Activated effector memory CD4-positive, alpha-beta T cell treated with anti-CD3 and anti-CD28 coated beads, Interleukin-2, amount 50 U/mL, for 16 hours (primary cell): ENCODE results near the gene RIMBP3B.
"Not testable (repeated sequence)": the region's sequence is repeated elsewhere in the genome, so short reads cannot be mapped to it uniquely, and the experiment has no call there.

Experiments
- DNase-seq: peaks from one replicate; pipeline ENCODE4 v3.0.0-alpha.2; 2020

Gene RIMBP3B

DNA sequence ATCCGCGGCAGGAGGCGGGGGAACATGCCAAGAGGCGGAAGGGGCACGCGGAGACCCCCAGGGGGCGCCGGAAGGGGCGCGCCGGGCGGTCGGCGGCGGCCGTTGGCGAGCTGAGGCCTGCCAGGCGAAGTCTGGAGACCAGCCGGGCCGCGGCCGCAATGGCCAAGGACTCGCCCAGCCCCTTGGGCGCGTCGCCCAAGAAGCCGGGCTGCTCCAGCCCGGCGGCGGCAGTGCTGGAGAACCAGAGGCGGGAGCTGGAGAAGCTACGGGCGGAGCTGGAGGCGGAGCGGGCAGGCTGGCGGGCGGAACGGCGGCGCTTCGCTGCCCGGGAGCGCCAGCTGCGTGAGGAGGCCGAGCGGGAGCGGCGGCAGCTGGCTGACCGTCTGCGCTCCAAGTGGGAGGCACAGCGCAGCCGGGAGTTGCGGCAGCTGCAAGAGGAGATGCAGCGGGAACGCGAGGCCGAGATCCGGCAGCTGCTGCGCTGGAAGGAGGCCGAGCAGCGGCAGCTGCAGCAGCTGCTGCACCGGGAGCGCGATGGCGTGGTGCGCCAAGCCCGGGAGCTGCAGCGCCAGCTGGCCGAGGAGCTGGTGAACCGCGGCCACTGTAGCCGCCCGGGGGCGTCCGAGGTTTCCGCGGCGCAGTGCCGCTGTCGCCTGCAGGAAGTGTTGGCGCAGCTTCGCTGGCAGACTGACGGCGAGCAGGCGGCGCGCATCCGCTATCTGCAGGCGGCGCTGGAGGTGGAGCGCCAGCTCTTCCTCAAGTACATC is at the start of gene RIMBP3B:
Gene RIMBP3B, plus strand, starts transcription at position 51 of the 767 bp plus-strand sequence. Its CDS starts 108 bp downstream, at position 159.
- DNase-seq: not testable (repeated sequence)

DNA sequence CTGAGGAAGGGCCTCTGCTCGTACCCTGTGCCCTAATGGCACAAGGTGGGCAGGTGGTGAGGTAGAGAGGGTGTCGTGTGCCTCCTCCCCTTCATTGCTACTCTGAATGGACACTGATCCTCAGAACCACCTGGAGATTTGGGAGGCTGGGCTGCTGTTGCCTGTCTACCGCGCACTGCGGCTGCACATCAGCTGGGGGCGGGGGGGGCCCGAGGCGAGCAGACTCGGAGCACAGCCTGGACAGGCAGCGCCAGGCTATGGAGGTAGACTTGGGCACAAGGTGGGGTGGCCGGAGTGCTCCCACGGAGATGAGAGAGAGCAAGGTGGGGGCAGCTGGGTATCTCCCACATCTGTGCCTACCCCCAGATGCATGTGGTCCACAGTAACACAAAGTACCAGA is 26.0 kb upstream of the RIMBP3B start:
- DNase-seq: not testable (repeated sequence)

DNA sequence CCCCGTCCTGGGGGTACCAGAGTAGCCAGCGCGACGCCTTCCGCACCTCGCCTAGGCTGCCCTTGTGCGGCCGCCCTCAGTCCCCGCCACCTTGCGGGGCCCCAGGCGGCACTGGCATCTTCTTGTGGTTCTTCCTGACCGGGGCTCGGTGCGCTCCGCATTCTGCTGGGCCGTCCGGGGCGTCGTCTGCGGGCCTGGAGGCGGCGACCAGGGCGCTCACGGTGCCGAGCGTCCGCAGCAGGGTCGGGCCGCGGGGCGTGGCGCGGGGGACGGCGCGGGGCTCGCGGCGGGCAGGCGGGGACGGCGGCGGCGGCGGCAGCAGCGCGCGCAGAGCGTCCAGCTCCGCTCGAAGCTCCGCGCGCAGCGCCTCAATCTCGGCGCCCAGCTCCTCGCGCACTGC is 23.0 kb upstream of the RIMBP3B start:
- not testable (repeated sequence) for DNase-seq

DNA sequence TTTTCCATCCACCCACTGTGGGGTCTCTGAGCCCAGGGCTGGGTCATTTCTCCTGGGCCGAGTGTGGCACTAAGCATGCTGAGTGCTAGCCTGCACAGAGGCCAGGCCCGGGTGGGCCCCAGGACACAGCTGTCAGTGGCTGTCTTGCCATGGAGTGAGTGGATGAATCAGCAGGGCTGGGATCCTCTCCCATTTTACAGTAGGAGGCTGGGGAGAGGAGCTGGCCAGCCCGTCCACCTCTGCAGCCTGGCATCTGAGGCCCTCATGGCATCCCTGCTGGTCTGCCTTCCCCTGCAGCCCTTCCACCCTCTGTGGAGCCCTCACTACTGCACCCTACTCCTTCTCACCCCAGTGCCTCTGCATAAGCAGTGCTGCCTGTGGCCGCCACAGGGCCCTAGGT is 21.1 kb upstream of the RIMBP3B start:
- not testable (repeated sequence) for DNase-seq

- not testable (repeated sequence) for DNase-seq
Measured at GRCh38 chr22:21363061-21363460, 20.5 kb upstream of the RIMBP3B start.

DNA sequence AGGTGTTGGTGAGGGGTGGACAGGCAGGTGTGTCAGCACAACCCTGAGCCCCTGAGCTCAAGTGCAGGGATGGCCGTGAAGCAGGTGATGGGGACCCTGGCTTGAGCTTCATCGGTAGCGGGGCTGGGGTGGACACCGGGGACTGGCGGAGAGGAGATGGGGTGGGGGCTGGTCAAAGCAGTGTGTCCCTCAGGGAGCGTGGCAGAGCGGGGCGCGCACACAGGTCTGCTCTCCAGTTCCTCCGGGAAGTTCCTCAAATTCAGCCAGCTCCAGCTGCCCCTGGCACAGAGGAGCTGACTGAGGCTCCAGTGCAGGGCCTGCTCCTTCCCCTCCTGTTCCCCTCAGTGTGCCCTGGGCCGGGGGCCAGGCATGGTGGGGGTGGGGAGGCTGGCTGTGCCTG is 19.7 kb upstream of the RIMBP3B start:
- not testable (repeated sequence) for DNase-seq

GRCh38 chr22:21364362-21364761 is 19.2 kb upstream of the RIMBP3B start:
- DNase-seq: not testable (repeated sequence)

DNA sequence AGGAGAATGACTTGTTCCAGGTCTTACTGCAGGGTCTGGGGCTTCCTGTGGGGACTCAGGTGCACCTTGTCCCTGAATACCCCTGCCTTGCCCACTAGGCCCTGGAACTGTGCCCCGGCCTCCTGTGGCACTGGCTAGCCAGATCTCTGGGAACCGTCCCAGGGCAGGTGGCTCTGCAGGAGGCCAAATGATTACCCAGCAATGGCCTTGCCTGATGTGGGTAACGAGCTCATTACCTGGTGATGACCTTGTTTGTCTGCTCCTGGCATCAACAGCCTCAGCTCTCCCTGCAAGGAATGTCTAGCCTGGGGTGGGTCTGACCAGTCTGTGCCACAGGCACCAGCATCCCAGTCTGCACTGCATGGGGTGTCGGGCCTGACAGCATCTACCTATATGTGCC is 18.2 kb upstream of the RIMBP3B start:
- DNase-seq: not testable (repeated sequence)

- not testable (repeated sequence) for DNase-seq
Measured at GRCh38 chr22:21368603-21369310, 14.8 kb upstream of the RIMBP3B start.

DNA sequence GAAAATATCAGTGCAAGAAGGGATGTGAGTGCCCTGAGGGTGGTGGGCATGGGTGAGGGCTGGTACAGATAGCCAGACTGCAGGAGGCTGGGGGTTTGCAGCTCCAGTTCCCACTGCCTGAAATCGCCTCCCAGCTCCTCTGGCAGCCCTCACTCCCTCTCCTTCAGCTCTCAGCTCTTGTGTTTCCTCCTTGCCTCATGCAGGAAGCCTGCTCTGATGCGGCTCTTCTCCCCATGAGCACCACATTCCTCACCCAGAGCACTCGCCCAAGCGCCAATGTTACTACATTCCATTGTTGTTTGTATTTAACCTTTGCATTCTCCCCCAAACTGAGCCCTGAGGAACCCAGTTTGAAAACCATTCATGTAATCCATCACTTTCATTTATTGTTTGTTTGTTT is 7.7 kb upstream of the RIMBP3B start:
- not testable (repeated sequence) for DNase-seq

- not testable (repeated sequence) for DNase-seq
Measured at GRCh38 chr22:21384468-21385357, 1.2 kb downstream of the RIMBP3B start.

GRCh38 chr22:21389480-21389879 is 5.9 kb downstream of the RIMBP3B start:
- not testable (repeated sequence) for DNase-seq

DNA sequence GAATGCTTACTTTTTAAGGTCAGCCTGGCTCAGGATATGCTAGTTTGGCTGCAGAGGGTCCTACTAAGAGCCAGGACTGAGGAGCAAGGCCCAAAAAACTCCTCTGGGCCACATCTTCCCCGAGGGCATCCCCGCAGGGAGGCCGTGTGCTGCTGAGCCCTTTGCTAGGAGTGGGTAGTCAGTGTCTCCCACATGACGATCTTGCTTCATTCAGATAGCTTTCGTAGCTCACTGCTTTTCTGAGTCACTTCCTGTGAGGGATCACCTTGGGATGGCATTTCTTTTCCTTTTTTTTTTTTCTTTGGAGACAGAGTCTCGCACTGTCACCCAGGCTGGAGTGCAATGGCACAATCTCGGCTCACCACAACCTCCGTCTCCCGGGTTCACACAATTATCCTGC is 6.5 kb downstream of the RIMBP3B start:
- not testable (repeated sequence) for DNase-seq

DNA sequence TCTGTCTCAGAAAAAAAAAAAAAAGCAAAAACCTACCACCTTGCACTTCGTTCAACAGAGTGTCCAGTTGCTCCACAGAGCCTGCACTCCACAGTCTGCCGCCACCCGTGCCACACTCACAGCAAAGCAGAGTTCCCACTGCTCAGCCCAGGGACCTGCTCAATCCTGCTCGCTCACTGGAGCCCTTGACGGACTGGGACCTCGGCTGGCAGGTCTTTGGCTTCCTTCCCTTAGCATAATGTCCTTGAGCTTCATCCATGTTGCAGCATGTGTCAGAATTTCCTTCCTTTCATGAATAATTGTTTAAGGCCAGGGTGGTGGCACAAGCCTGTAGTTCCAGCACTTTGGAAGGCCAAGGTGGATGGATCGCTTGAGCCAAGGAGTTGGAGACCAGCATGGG is 11.1 kb downstream of the RIMBP3B start:
- not testable (repeated sequence) for DNase-seq

DNA sequence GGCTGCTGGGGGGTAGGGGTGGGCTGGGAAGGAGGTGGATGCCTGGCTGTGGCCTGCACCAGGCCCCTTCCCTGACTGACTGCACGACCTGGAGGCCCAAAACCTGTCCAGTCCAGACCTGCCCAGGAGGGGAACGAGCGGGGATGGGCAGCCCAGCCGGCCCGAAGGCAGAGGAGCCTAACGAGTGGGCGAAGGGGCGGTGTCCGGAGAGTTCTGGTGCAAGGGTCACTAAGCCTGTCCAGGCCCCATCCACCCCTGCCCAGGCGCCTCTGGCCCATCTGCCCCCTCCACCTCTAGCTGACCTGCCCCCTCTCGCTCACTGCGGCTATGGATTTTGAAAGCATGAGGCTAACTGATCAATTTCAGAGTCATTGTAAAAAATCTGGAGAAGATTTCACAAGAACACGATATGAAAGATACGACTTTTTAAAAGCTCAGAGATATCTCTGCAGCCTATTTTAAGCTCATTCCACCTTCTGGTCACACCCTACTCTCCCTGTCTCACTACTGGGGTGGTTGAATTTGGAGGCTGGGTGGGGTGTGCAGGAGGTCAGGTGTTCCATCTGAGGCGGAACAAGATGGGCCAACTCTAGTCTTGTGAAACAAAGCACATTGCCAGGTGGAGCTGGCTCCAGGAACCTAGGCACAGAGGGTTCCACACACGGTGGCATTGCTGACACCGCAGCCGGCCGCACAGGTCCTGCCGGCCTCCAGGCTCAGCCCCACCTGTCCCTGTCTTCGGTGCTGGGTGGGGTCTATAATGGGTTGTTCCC is 17.8 kb downstream of the RIMBP3B start:
- not testable (repeated sequence) for DNase-seq

DNA sequence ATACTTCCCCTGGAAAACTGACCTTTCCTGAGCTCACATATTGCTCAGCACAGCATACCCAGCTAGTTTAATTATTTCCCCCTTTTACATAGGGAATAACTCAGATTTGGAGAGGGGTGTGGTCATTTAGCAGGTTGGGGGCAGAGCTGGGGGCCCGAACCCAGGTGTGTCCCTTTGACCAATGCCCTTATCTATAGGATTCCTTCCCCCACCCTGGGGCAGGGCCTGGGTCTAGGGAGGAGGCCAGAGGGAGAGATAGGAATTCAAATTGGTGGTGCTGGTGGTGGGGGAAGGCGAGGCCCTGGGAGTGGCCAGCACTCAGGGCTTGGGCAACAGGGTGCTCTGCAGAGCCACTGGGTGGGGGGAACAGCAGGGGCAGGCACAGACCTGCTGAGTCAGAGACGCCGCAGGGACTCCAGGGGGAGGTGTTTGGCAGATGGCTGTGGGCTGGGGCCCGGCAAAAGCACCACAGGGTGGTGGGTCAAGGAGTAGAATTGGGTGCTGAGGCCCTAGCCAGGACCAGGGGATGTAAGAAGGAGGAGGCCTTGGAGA is 19.3 kb downstream of the RIMBP3B start:
- DNase-seq: not testable (repeated sequence)

- not testable (repeated sequence) for DNase-seq
Measured at GRCh38 chr22:21407139-21407538, 23.6 kb downstream of the RIMBP3B start.

GRCh38 chr22:21407792-21408191 is 24.2 kb downstream of the RIMBP3B start:
- DNase-seq: not testable (repeated sequence)

DNA sequence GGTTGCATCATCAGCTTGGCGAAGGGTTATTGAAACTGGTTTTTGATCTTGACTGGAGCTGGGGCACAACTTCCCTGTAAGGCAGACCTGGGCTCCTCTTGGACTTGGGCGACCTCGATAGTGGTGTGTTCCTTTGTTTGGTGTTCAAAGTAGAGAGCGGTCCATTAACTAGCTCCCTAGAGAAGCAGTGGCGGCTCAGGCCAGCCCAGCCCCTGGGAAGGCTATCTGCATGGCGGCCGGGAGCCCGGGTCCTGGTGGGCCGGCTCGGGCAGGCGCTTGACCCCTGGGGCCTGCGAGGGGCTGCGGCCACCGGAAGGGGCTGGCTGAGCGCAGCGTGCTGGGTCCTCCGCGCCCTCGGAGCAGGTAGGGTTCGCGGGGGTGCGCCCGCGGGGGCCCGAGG is 32.8 kb downstream of the RIMBP3B start:
- DNase-seq: not testable (repeated sequence)

GRCh38 chr22:21417227-21417746 is 33.7 kb downstream of the RIMBP3B start, which contains the start of gene HIC2:
Gene HIC2 (plus strand): TSS chr22:21417371. CDS start chr22:21442832, 25,461 bp downstream.
- peak; percentile 66 for DNase-seq

- peak; percentile 73 for DNase-seq
Measured at GRCh38 chr22:21417853-21418252, 34.3 kb downstream of the RIMBP3B start.
